ENCODE results near the gene SHISA3. TPM values are rescaled to one million over a fixed set of nuclear protein-coding genes. Genes with fewer than 3 reads are reported as not detected.

SHISA3 gene
- total RNA-seq, 1 experiment from 2014 or later, result not detected

GRCh38 chr4:42377497-42377896 lies 19.8 kb upstream of the SHISA3 start:
- Histone ChIP-seq H3K27me3 (ENCODE audit: low read length) (no peaks in the 10 kb centered on the region), H3K9me3 (ENCODE audit: low read length) (no peaks in the 10 kb centered on the region), H3K36me3 (ENCODE audit: insufficient read depth, low read length) (no peaks in the 10 kb centered on the region), H3K4me2 (ENCODE audit: low read depth, low read length, poor library complexity, severe bottlenecking) (no peak overlapping the region), H3K79me2 (ENCODE audit: low read length) (no peaks in the 10 kb centered on the region), H3K4me3 (ENCODE audit: low read length) (no peak overlapping the region), H4K20me1 (ENCODE audit: insufficient read depth, low read depth, low read length) (no peaks in the 10 kb centered on the region), H3K4me1 (ENCODE audit: low read length) (no peaks in the 10 kb centered on the region), H2AFZ (ENCODE audit: low read length) (no peak overlapping the region), H3K9ac (ENCODE audit: low read length) (no peak overlapping the region), H3K9me2 (replicated peaks; ENCODE audit: insufficient read depth, low read length) (no peaks in the 10 kb centered on the region), H3K27ac (ENCODE audit: low read length) (no peak overlapping the region)
- no peak for DNase-seq

- Histone ChIP-seq H3K4me2 (ENCODE audit: low read depth, low read length, poor library complexity, severe bottlenecking) (no peak overlapping the region), H3K4me1 (ENCODE audit: low read length) (no peaks in the 10 kb centered on the region)
Observed at GRCh38 chr4:42381666-42382065, 15.6 kb upstream of the SHISA3 start.

GRCh38 chr4:42385516-42385915 lies 11.8 kb upstream of the SHISA3 start:
- Histone ChIP-seq H3K27ac (ENCODE audit: low read length) (no peak overlapping the region), H3K4me1 (ENCODE audit: low read length) (no peaks in the 10 kb centered on the region), H2AFZ (ENCODE audit: low read length) (no peak overlapping the region), H3K4me3 (ENCODE audit: low read length) (no peak overlapping the region), H3K4me2 (ENCODE audit: low read depth, low read length, poor library complexity, severe bottlenecking) (no peak overlapping the region), H3K27me3 (ENCODE audit: low read length) (no peaks in the 10 kb centered on the region), H3K36me3 (ENCODE audit: insufficient read depth, low read length) (no peaks in the 10 kb centered on the region), H3K9ac (ENCODE audit: low read length) (no peak overlapping the region), H3K9me2 (replicated peaks; ENCODE audit: insufficient read depth, low read length) (no peaks in the 10 kb centered on the region), H3K79me2 (ENCODE audit: low read length) (no peaks in the 10 kb centered on the region), H4K20me1 (ENCODE audit: insufficient read depth, low read depth, low read length) (no peaks in the 10 kb centered on the region), H3K9me3 (ENCODE audit: low read length) (no peaks in the 10 kb centered on the region)
- DNase-seq, result no peak

More at GRCh38 chr4:42381666-42382065, 15.6 kb upstream of the SHISA3 start:
- Histone ChIP-seq H3K9me2 (replicated peaks; ENCODE audit: insufficient read depth, low read length) (no peaks in the 10 kb centered on the region), H3K27me3 (ENCODE audit: low read length) (no peaks in the 10 kb centered on the region), H3K36me3 (ENCODE audit: insufficient read depth, low read length) (no peaks in the 10 kb centered on the region), H3K9me3 (ENCODE audit: low read length) (no peaks in the 10 kb centered on the region), H4K20me1 (ENCODE audit: insufficient read depth, low read depth, low read length) (no peaks in the 10 kb centered on the region), H3K9ac (ENCODE audit: low read length) (no peak overlapping the region), H3K4me3 (ENCODE audit: low read length) (no peak overlapping the region), H2AFZ (ENCODE audit: low read length) (no peak overlapping the region), H3K79me2 (ENCODE audit: low read length) (no peaks in the 10 kb centered on the region), H3K27ac (ENCODE audit: low read length) (no peak overlapping the region)
- DNase-seq, result no peak

DNA sequence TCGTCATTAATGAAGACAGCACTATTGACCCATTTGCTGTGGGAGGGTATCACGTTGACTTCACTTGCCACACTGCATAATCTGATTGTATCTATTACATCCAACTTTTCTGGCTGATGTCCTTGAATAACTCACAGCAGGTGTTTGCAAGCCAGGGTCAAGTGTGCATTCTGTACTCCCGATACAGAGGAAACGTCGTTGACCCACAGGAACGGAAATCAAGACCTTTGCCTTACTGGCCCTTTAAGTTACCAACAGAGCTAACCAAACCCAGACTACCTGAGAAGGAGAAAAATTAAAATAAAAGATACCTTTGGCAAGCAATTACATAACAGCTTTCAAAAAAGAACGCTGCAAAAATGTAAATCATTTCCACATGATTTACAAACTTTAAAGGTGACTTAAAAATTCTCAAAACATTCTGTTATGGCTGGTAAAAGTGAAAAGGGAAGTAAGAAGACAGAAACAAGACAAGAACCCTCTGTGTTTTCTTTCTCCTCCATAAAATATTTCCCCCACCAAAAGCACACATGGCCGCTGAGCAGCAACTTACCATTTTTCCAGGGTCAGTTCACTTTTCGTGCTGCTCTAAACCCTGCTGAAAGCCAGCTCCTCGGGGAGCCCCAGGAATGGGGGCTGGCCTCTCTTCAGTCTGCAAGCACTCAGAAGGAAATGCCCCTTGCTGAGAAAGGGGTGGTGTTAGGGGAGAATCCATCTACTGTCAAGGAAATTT lies 6.5 kb upstream of the SHISA3 start:
- Histone ChIP-seq H3K79me2 (ENCODE audit: low read length) (no peaks in the 10 kb centered on the region), H3K27me3 (ENCODE audit: low read length) (no peaks in the 10 kb centered on the region), H3K9me3 (ENCODE audit: low read length) (no peaks in the 10 kb centered on the region), H3K4me2 (ENCODE audit: low read depth, low read length, poor library complexity, severe bottlenecking) (no peak overlapping the region), H3K27ac (ENCODE audit: low read length) (no peak overlapping the region), H3K4me3 (ENCODE audit: low read length) (no peak overlapping the region), H3K9me2 (replicated peaks; ENCODE audit: insufficient read depth, low read length) (no peaks in the 10 kb centered on the region), H4K20me1 (ENCODE audit: insufficient read depth, low read depth, low read length) (no peaks in the 10 kb centered on the region), H2AFZ (ENCODE audit: low read length) (no peak overlapping the region), H3K4me1 (ENCODE audit: low read length) (no peaks in the 10 kb centered on the region), H3K9ac (ENCODE audit: low read length) (no peak overlapping the region), H3K36me3 (ENCODE audit: insufficient read depth, low read length) (no peaks in the 10 kb centered on the region)
- no peak for DNase-seq

- Histone ChIP-seq H3K4me3 (ENCODE audit: low read length) (no peak overlapping the region), H3K4me2 (ENCODE audit: low read depth, low read length, poor library complexity, severe bottlenecking) (no peak overlapping the region), H3K4me1 (ENCODE audit: low read length) (no peaks in the 10 kb centered on the region), H3K27ac (ENCODE audit: low read length) (no peak overlapping the region), H3K9me2 (replicated peaks; ENCODE audit: insufficient read depth, low read length) (no peaks in the 10 kb centered on the region), H4K20me1 (ENCODE audit: insufficient read depth, low read depth, low read length) (no peaks in the 10 kb centered on the region), H2AFZ (ENCODE audit: low read length) (no peak overlapping the region), H3K27me3 (ENCODE audit: low read length) (no peaks in the 10 kb centered on the region), H3K9ac (ENCODE audit: low read length) (no peak overlapping the region), H3K79me2 (ENCODE audit: low read length) (no peaks in the 10 kb centered on the region), H3K36me3 (ENCODE audit: insufficient read depth, low read length) (no peaks in the 10 kb centered on the region), H3K9me3 (ENCODE audit: low read length) (no peaks in the 10 kb centered on the region)
- no peak for DNase-seq
Observed at GRCh38 chr4:42391355-42391664, 6.0 kb upstream of the SHISA3 start.

- no peaks in the 10 kb centered on the region for H3K9me3 ChIP-seq (ENCODE audit: low read length)
- no peak overlapping the region for H3K9ac ChIP-seq (ENCODE audit: low read length)
- H3K4me2 ChIP-seq (ENCODE audit: low read depth, low read length, poor library complexity, severe bottlenecking), result no peak overlapping the region
- no peaks in the 10 kb centered on the region for H3K27me3 ChIP-seq (ENCODE audit: low read length)
- no peak overlapping the region for H3K4me3 ChIP-seq (ENCODE audit: low read length)
- H4K20me1 ChIP-seq (ENCODE audit: insufficient read depth, low read depth, low read length), result no peaks in the 10 kb centered on the region
- no peaks in the 10 kb centered on the region for H3K9me2 ChIP-seq (replicated peaks; ENCODE audit: insufficient read depth, low read length)
- no peak overlapping the region for H2AFZ ChIP-seq (ENCODE audit: low read length)
- H3K79me2 ChIP-seq (ENCODE audit: low read length), result no peaks in the 10 kb centered on the region
- H3K4me1 ChIP-seq (ENCODE audit: low read length), result no peaks in the 10 kb centered on the region
- no peak overlapping the region for H3K27ac ChIP-seq (ENCODE audit: low read length)
- no peaks in the 10 kb centered on the region for H3K36me3 ChIP-seq (ENCODE audit: insufficient read depth, low read length)
- no peak for DNase-seq
Observed at GRCh38 chr4:42391981-42392380, 5.3 kb upstream of the SHISA3 start.

DNA sequence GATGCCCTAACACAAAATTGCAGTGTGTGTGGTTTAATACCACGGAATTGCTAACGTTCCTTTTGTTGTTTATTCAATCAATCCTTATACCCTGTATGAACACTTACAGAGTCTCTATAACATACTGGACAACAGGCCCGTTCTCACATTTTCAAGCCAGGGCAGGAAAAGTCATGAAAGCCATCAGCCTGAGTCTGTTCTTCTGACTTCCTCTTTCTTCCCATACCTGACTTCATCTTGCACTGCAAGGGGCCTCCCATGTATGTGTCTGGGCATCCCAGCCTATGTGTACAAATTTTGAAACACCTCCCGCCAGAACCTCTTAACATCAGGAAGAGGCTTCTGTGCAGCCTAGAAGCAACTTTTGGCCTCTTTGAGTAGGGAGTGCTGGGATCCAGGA lies 4.9 kb upstream of the SHISA3 start:
- Histone ChIP-seq H4K20me1 (ENCODE audit: insufficient read depth, low read depth, low read length) (no peaks in the 10 kb centered on the region), H3K4me1 (ENCODE audit: low read length) (no peaks in the 10 kb centered on the region), H3K4me2 (ENCODE audit: low read depth, low read length, poor library complexity, severe bottlenecking) (no peak overlapping the region), H3K27ac (ENCODE audit: low read length) (no peak overlapping the region), H3K9ac (ENCODE audit: low read length) (no peak overlapping the region), H3K79me2 (ENCODE audit: low read length) (no peaks in the 10 kb centered on the region), H2AFZ (ENCODE audit: low read length) (no peak overlapping the region), H3K9me3 (ENCODE audit: low read length) (no peaks in the 10 kb centered on the region), H3K4me3 (ENCODE audit: low read length) (no peak overlapping the region), H3K9me2 (replicated peaks; ENCODE audit: insufficient read depth, low read length) (no peaks in the 10 kb centered on the region), H3K27me3 (ENCODE audit: low read length) (no peaks in the 10 kb centered on the region), H3K36me3 (ENCODE audit: insufficient read depth, low read length) (no peaks in the 10 kb centered on the region)
- no peak for DNase-seq

- H2AFZ ChIP-seq (ENCODE audit: low read length), result no peak overlapping the region
Observed at GRCh38 chr4:42395595-42395994, 1.7 kb upstream of the SHISA3 start.

More at GRCh38 chr4:42395595-42395994, 1.7 kb upstream of the SHISA3 start:
- Histone ChIP-seq H3K27ac (ENCODE audit: low read length) (no peak overlapping the region), H3K79me2 (ENCODE audit: low read length) (no peaks in the 10 kb centered on the region), H3K9me2 (replicated peaks; ENCODE audit: insufficient read depth, low read length) (no peaks in the 10 kb centered on the region), H3K9ac (ENCODE audit: low read length) (no peak overlapping the region), H3K36me3 (ENCODE audit: insufficient read depth, low read length) (no peaks in the 10 kb centered on the region), H3K4me2 (ENCODE audit: low read depth, low read length, poor library complexity, severe bottlenecking) (no peak overlapping the region), H3K9me3 (ENCODE audit: low read length) (no peaks in the 10 kb centered on the region), H3K4me1 (ENCODE audit: low read length) (no peaks in the 10 kb centered on the region), H3K27me3 (ENCODE audit: low read length) (no peaks in the 10 kb centered on the region), H3K4me3 (ENCODE audit: low read length) (no peak overlapping the region), H4K20me1 (ENCODE audit: insufficient read depth, low read depth, low read length) (no peaks in the 10 kb centered on the region)
- no peak for DNase-seq
